Measurements from ENCODE around the gene HYAL4. TPM values are rescaled to one million over a fixed set of nuclear protein-coding genes. Genes with fewer than 3 reads are reported as not detected.
A peak's percentile ranks its signal among the peaks of the same experiment; 100 is the strongest.

The HYAL4 gene
- polyA plus RNA-seq, 3 donors, result not detected

GRCh38 chr7:123865517-123866117 lies 20.6 kb downstream of the HYAL4 start:
- Mint-ChIP-seq H3K9me3 (peaks cover 0 to 9% (median 5%) of the 10 kb centered on the region in 7 donors), H3K4me1 (peaks cover 39% of the 10 kb centered on the region), H3K36me3 (no peaks in the 10 kb centered on the region), H3K27ac (peak overlapping the region in 2 of 7 donors; percentile 7 to 74), H3K27me3 (ENCODE audit: low read depth in 3 of 3) (peaks cover 0 to 5% (median 5%) of the 10 kb centered on the region in 3 donors), H3K4me3 (no peak overlapping the region)
- H2AFZ ChIP-seq (ENCODE audit: insufficient read depth, low read depth, low read length, poor library complexity, severe bottlenecking), result no peak overlapping the region
- H3K36me3 ChIP-seq (replicated peaks in 1 of 2; ENCODE audit: control insufficient read depth in 1 of 2, insufficient read depth in 2 of 2, low read length in 2 of 2), result no peaks in the 10 kb centered on the region
- no peak overlapping the region for H3K27ac ChIP-seq (ENCODE audit: low read depth in 1 of 2, low read length in 2 of 2)
- H3K27me3 ChIP-seq (ENCODE audit: control insufficient read depth in 2 of 2, insufficient read depth in 2 of 2, low read length in 2 of 2), result no peaks in the 10 kb centered on the region
- no peak overlapping the region for H3K4me2 ChIP-seq (replicated peaks; ENCODE audit: extremely low read depth, low read length, poor library complexity, severe bottlenecking)
- intact Hi-C loops (cut with micrococcal nuclease), result loop anchor here in 1 of 2 donors (5.0 kb wide), 1 partner anchor 183 kb away; no protein-coding TSS in a partner anchor
- no CpG with 5 or more reads among the region's 3 CpGs for WGBS (ENCODE audit: insufficient coverage)
- no peak overlapping the region for H3K9ac ChIP-seq (ENCODE audit: insufficient read depth, low read length, poor library complexity, severe bottlenecking)
- DNase-seq, result peak; percentile 41 to 59 (median 59)
- no peaks in the 10 kb centered on the region for H3K79me2 ChIP-seq (ENCODE audit: insufficient read depth, low read length)
- H3K9me3 ChIP-seq (replicated peaks in 1 of 2; ENCODE audit: control insufficient read depth in 1 of 2, insufficient read depth in 1 of 2, low read length in 2 of 2), result peaks cover 0 to 6% of the 10 kb centered on the region in 2 donors
- peak; percentile 86 for TF ChIP-seq CTCF (IDR thresholded peaks at IDR 0.05)
- no peak overlapping the region for H3K4me3 ChIP-seq (replicated peaks in 1 of 3; ENCODE audit: low read depth in 2 of 3, low read length in 3 of 3)
- no peaks in the 10 kb centered on the region for H4K20me1 ChIP-seq (ENCODE audit: insufficient read depth, low read length)
- peaks cover 26 to 31% of the 10 kb centered on the region in 2 donors for H3K4me1 ChIP-seq (ENCODE audit: control insufficient read depth in 1 of 2, insufficient read depth in 2 of 2, low read length in 2 of 2)

- Mint-ChIP-seq H3K4me1 (peaks cover 40% of the 10 kb centered on the region), H3K27me3 (ENCODE audit: low read depth in 3 of 3) (peaks cover 0 to 11% (median 3%) of the 10 kb centered on the region in 3 donors), H3K9me3 (peaks cover 0 to 9% (median 4%) of the 10 kb centered on the region in 7 donors), H3K36me3 (no peaks in the 10 kb centered on the region), H3K4me3 (no peak overlapping the region), H3K27ac (peak overlapping the region; percentile 70 to 90 (median 87))
- Histone ChIP-seq H4K20me1 (ENCODE audit: insufficient read depth, low read length) (no peaks in the 10 kb centered on the region), H3K4me1 (ENCODE audit: control insufficient read depth in 1 of 2, insufficient read depth in 2 of 2, low read length in 2 of 2) (peaks cover 26 to 31% of the 10 kb centered on the region in 2 donors), H3K36me3 (replicated peaks in 1 of 2; ENCODE audit: control insufficient read depth in 1 of 2, insufficient read depth in 2 of 2, low read length in 2 of 2) (no peaks in the 10 kb centered on the region), H3K4me2 (replicated peaks; ENCODE audit: extremely low read depth, low read length, poor library complexity, severe bottlenecking) (peak overlapping the region; percentile 34), H3K9ac (ENCODE audit: insufficient read depth, low read length, poor library complexity, severe bottlenecking) (no peak overlapping the region), H3K27ac (ENCODE audit: low read depth in 1 of 2, low read length in 2 of 2) (peak overlapping the region; percentile 39 to 79), H3K4me3 (replicated peaks in 1 of 3; ENCODE audit: low read depth in 2 of 3, low read length in 3 of 3) (peak overlapping the region in 1 of 3 experiments; percentile 32), H2AFZ (ENCODE audit: insufficient read depth, low read depth, low read length, poor library complexity, severe bottlenecking) (no peak overlapping the region), H3K9me3 (replicated peaks in 1 of 2; ENCODE audit: control insufficient read depth in 1 of 2, insufficient read depth in 1 of 2, low read length in 2 of 2) (peaks cover 0 to 6% of the 10 kb centered on the region in 2 donors), H3K27me3 (ENCODE audit: control insufficient read depth in 2 of 2, insufficient read depth in 2 of 2, low read length in 2 of 2) (no peaks in the 10 kb centered on the region), H3K79me2 (ENCODE audit: insufficient read depth, low read length) (no peaks in the 10 kb centered on the region)
- intact Hi-C loops (cut with micrococcal nuclease), result loop anchor here in 1 of 2 donors (5.0 kb wide), 1 partner anchor 185 kb away; no protein-coding TSS in a partner anchor
- no CpG with 5 or more reads among the region's 1 CpG for WGBS (ENCODE audit: insufficient coverage)
- no peak for TF ChIP-seq CTCF (IDR thresholded peaks at IDR 0.05)
- peak; percentile 68 to 91 (median 87) for DNase-seq
These were observed 22.3 kb downstream of the HYAL4 start for GRCh38 chr7:123867225-123867624.
